Stimulated activated CD4-positive, alpha-beta T cell treated with anti-CD3 and anti-CD28 coated beads, Interleukin-1b, Interleukin-23, amount 100 ng/mL, for 48 hours (primary cell): Measurements from ENCODE around the gene TEX53.

Source experiments
- DNase-seq: peaks from one replicate; pipeline ENCODE4 v3.0.0-alpha.2; 2020

Gene TEX53

DNA sequence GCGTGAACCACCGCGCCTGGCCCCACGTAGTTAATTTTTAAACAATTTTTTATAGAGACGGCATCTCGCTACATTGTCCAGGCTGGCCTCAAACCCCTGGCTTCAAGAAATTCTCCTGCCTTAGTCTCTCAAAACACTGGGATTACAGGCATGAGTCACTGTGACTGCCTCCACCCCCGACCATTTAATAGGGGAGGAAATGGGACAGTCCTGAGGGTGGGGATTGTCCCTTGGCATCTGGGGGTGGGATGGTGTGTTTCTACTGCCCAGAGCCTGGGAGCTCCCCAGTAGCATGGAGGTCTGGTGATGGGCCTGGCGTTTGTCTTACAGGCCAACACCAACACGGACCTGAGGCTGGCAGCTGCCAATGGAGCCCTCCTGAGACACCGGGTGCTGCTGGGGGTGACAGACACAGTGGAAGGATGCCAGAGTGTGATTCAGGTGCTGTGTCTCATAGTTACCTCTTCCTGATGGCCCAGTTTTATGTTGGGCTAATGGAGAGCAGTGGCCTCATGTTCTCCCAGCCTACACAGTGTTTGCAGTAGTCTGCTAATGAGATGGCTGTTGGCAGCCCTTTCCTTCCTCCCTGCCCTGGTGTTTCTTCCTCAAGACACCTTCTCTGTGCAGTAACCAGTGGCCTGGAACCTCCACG is 24.0 kb downstream of the TEX53 start:
- DNase-seq: no peak

DNA sequence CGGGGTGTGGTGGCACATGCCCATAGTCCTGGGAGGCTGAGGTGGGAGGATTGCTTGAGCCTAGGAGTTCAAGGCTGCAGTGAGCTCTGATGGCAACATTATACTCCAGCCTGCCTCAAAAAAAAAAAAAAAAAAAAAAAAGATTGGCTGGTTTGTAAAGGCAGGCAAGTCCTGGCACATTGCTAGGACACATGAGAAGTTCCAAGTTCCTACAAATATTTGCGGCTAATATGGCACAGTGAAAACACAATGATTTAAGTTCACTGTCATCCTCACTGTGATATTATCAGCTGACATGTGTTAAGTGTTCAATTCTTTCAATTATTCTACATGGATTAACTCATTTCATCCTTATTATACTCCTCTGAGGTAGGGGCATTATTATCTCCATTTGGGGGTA is 26.4 kb downstream of the TEX53 start:
- DNase-seq: no peak

- no peak for DNase-seq
Measured at GRCh38 chr9:114629563-114630090, 28.0 kb downstream of the TEX53 start.

GRCh38 chr9:114627553-114627952 is 30.1 kb downstream of the TEX53 start:
- DNase-seq: no peak

DNA sequence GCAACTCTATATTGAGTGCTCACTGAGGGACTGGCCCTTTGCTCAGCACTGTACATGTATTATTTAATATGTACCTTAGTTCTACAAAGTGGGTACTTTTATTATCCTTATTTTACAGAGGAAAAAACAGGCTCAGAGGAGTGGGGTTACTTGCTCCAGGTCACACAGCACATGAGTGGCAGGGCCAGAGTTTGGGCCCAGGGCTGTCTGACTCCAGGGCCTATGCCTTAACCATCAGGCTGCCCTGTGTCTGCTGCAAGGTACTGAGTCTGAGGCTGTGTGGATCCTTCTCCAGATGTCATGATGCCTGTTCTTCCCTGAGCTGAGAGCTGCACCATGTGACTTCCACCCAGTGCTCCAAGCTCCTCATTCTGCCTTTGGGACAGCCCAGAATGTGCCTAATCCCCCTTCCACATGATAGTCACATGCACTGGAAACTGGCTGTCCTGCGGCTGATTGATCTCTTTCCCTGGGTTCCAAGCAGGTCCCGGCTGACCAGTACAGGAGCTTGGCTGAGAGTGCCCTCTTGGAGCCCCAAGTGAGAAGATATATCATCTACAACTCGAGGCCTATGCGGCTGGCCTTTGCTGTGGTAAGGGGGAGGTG is 31.1 kb downstream of the TEX53 start:
- no peak for DNase-seq

- DNase-seq: no peak
Measured at GRCh38 chr9:114624677-114625076, 32.9 kb downstream of the TEX53 start.

- DNase-seq: no peak
Measured at GRCh38 chr9:114621975-114622609, 35.5 kb downstream of the TEX53 start.

- no peak for DNase-seq
Measured at GRCh38 chr9:114621561-114621960, 36.0 kb downstream of the TEX53 start.

DNA sequence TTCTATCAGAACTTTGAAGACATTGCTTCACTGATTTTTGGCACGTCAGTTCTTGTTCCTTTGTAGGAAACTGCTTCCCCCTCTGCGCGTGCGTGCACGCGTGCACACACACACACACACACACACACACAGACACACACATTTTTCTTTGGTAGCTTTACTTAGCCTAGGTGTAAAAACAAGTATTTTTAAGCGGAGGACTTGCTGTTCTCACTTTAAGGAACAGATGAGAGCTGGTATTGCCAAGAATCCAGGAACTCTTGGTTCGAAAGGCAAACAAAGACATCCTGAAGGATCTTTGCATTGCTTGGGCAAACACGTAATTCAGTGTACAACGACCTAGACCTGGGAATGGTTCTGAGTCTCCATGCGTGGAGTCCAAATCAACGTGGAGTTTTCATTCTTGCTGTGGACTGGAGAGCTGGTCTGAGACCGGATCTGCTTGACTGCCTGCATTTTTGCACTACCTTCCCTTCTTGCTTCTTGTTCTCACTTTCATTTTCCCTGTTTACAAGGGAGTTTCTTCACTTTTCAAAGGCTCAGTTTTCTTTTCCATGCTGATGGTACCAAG is 38.3 kb downstream of the TEX53 start:
- no peak for DNase-seq

GRCh38 chr9:114616684-114617520 is 40.7 kb downstream of the TEX53 start:
- DNase-seq: no peak

DNA sequence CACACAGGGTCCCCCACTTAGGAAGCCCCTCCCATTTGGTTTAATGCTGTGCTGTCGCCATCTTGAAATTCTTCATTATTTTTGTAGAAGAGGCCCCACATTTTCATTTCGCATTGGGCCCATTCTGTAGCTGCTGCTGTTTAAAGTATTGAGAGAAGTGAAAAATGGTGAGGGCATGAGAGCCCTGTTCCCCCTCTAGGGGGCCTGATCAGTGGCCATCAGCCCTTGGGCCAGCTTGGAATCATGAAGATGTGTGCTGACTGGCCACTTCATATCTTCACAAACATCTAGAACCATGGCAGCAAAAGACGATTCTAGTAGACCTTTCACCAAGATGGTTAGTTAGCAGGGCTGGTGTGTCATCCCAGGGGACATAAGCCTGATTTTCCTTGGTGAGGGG is 43.2 kb downstream of the TEX53 start:
- no peak for DNase-seq

- DNase-seq: no peak
Measured at GRCh38 chr9:114613919-114614318, 43.7 kb downstream of the TEX53 start.

DNA sequence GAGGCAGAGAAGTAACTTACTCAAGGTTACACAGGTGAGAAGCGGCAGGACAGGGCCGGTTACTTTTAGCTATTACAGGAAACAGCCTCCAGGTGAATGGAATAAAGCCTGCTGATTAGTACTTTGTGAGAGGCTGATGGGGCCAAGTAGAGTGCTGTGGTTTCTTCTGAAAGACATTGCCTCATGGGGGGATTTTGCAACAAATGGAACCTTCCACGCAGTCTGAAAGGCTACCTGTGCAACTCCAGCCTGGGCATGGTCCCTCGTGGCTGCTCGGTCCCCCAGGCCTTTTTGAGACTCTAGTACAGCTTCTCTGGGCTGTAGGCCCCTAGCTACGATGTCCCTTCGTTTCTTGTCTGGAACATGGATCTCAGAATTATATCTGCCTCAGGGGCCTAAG is 44.5 kb downstream of the TEX53 start:
- no peak for DNase-seq

GRCh38 chr9:114612272-114612923 is 45.2 kb downstream of the TEX53 start:
- no peak for DNase-seq

DNA sequence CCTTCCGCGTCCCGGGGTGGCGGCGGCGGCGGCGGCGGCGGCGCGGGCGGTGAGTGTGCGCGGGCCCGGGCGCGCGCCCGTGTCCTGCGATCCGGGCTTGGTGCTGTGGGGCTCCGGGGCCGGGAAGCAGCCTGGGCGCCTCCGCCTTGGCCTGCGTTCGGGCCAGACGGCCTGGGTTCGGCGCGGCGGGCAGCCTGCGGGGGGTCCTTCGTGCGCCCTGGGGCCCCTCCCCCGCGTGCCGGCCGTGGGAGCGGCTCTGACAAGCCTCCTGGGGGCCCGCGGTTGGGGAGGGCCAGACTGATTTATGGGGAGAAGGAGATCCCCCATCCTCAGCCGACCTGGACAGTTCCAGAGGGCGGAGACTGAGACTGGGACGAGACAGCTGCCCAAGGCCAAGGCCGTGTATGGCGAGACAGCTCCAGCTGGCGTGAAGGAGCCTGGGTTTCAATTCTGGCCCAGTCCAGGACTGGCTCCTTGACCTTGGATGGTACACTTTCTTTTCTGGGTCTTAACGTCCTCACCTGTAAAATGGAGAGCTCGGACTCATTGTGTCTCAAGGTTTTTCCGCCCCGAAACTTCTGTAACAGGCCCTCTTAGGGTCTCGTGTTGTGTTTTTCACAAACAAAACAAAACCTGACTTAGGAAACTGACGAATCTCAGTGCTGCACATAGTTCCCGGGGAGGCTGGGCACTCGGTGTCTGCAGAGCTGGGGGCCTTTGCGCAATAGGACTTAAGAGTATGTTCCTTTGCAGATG is 45.9 kb downstream of the TEX53 start:
- peak; percentile 43 for DNase-seq

- DNase-seq: no peak
Measured at GRCh38 chr9:114608525-114608796, 49.1 kb downstream of the TEX53 start.

GRCh38 chr9:114607671-114608524 is 49.7 kb downstream of the TEX53 start:
- DNase-seq: no peak

GRCh38 chr9:114606597-114607207 is 50.9 kb downstream of the TEX53 start:
- DNase-seq: no peak
